HG03558 (cell line): ENCODE results near the gene ENC1.

ENCODE experiments used
- ATAC-seq: cut with Tn5 transposase; IDR thresholded peaks from one replicate; pipeline ENCODE4 v1.9.1; 2021; ENCODE audit warnings: moderate number of reproducible peaks; ENCODE audit not compliant: unreplicated experiment; ENCODE audit errors: extremely low read depth

The ENC1 gene

DNA sequence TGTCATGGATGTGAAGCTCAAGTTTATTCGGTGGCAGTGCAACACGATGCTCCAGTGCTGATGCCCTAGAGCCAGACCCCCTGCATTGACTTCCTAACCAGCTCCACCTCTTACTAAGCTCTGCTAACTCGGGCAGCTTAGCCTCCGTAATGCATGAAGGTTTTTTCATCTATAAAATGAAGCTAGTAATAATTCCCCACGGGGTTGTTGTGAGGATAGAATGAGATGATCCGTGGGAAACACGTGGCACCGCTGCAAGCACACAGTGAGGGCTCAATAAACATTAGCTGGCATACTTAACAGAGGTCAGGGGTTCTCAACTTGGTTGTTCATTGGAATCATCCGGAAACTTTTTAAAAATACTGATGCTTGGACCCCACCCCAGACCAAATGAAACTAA lies 6.8 kb downstream of the ENC1 start:
- ATAC-seq = no peak

DNA sequence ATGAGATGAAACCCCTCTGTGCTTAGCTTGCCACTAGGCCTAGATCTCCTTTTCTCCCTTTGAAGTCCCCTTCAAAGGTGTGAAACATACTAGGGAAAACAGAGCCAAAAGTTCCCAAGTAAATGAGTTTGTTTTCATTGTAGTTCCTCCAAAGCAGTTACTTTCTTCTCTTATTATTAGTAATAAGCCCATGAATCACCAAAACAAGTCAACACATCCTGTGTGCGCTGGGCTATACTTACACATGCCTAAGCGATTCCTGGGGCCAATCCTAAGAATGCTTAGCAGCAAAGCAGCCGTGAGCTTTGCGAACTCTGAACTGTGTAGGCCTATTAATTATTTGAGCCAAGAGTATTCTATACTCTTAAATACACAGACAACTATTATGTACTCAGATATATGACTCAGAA lies 7.6 kb downstream of the ENC1 start:
- no peak for ATAC-seq

DNA sequence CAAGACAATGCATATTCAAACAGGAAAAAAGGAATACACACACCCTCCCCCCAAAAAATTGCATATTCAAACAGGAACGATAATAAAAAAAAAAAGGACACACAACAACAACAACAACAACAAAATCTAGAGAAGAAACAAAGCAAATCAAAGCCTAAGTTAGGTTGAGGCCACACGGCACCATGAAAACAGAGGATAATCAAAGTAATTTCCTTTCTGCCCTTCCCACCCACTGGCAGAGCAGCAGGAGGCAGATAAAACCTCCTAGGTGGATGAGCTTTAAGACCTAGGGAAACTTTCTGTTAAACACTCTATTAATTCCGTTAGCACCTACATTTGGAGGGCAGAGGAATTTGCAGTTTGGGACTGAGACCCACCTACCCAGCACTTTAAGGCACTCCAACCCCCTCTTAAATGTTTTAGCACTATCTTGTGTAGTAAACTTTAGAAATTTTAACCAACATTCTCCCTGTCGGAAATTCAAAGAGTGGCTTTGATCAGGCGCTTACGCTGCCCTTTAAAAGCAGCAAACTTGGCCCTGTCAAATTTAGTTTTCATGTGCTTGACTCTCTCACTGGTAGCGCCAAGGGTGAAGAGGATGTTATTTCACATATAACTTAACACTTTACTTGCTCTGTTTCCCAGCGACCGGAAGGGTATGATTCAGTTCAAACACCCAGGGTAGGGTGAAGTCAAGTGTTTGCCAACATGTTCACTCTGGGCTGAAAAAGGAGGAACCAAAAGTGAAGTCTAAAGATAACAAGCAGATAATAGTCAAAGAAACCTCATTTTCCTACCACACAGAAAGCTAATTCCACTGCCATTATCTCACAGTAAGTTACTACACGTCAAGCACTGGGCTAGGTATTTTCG lies 9.2 kb downstream of the ENC1 start:
- ATAC-seq = peak; percentile 73

DNA sequence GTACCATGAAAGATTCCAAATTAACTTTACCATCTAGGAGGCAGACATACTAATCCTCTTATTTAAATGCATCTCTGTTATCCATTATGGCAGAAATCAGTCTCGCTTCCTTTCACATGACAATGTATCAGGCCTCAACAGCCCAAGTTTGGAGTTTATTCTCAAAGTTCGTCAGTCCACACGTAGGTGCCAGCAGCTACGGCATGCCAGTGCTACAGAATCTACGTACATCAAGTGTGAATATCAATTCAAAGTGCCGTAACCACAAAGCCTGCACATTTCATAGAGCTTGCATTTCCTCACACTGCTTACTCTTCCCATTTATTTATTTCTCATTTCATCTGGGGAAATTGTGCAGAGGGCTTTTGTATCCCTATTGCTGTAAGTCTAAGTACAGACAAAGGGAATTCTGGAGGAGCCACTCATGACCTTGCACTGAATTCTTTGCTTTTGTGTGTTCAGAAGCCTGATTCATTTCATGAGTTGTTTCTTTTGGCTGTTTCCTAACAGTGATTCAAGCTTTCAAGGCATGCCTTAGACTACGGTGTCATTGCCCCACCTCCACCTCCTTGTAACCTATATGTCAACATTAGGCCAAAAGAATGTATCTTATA lies 10.0 kb downstream of the ENC1 start:
- no peak for ATAC-seq

DNA sequence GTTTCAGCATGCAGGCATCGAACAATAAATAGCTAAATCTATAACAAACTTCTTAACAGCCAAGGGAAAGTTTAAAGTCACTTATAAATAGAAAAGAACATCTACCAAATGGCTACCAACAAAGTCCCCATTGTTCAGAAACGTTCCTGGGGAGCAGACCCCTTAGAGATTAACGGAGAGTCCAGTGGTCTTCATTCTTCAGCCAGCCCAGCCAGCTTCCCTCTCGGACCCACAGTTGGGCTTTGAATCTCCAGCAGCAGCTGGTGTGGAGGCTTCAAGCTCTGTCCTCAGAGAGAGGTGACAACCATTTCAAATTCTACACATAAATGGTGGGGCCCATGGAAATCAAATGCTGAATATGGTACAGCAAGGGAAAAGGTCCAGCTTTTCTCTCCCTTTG lies 11.2 kb downstream of the ENC1 start:
- no peak for ATAC-seq

DNA sequence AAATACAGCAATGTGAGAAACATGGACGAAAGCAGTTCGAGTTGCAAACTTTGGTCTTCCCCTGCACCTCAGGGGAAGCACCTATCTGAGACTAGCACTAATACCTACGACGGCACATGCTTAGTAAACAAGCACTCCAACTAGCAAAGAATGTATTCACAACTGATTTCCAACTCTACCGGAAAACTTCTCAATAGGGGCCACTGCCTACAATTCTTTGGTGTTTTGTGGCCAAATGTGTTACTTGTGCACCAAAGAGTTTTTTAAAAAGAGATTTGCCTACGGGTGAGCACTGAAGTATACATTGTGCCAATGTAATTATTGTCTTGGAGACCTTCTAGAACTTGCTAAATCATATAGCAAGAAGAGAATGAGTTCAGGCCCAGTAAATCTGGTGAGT lies 12.2 kb downstream of the ENC1 start:
- ATAC-seq = no peak

DNA sequence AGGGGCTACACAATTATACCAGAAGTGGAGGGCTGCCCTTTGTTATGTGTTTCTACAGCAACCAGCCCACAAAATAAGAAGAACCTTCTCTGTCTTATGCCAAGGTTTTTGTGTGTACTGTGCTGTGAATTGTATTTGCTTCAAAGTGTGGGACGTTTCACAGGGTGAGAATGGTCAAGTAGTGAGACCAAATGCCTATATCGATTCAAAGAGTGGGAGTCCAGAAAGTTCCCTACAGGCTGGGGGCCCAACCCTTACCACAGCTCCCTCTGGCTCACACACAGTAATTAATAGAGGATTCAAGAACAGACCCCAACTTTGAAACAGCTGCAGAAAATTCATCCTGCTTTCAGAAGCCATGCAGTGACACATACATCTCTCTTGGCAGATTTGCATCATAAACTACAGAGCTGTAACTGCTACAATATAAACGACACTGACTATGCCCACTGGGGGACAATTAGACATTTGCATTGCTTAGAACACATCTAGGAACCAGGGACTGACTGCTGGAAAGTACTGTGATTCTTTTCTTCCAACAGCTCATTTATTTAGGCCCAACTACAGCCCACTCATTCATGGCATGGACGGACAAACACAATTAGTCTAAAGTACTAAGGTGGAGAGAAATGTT lies 12.8 kb downstream of the ENC1 start:
- ATAC-seq = no peak

DNA sequence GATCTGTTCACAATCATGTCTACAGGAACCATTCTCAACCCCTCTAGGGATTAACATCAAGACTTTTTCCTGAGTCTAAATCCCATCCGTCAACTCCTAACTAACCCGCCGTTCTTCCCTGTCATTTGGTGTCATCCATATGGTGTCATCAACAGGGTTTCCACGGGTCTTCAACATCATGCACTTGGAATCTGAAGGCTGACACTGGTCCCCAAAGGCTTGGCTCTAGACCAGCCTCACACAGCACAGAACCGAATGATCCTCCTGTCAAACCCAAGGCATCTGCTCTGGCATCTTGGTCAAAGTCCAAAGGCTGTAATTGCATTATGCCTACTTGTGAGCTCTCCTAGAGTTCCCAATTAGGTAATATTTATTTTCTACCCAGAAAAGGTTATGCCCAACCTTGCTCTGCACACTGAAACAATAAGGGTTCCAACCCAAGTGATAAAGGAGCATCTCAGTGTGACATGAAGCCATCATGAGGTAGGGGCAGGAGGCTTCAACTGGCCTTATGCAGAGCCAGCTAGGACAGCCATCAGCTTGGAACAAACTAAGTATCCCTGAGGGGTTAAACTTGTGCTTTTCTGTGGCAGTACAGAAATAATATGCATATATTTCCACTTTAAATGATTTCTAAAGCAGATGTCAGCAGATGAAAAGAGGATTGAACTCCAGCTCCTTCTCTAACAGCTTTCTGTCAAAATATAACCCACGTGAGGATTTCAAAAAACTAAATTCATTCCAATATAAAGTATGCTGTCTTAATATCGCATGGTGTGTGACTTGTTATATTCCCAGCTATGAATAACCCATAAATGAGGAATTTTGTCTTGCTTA lies 13.9 kb downstream of the ENC1 start:
- no peak for ATAC-seq

DNA sequence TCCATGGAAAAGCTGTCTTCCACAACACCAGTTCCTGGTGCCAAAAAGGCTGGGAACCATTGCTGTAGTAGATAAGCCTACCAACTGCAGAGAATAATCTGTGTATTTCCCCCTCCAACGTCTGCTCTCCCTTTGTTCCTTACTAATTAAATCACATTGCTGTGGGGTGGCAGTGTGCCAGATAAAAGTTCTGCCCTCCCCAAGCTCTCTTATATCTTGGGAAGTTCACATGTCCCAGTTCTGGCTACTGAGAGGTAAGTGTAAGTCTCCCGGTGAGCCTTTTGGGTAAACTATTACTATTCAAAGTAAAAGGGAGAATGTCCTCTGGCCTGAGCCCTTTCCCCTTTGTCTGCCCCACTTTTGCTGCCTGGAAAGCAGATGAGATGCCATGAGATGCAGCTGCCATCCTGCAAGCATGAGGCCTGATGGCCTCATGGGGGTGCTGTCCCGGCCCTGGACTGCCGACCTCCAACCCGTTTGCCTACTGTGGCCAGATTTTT lies 14.7 kb downstream of the ENC1 start:
- ATAC-seq = no peak

DNA sequence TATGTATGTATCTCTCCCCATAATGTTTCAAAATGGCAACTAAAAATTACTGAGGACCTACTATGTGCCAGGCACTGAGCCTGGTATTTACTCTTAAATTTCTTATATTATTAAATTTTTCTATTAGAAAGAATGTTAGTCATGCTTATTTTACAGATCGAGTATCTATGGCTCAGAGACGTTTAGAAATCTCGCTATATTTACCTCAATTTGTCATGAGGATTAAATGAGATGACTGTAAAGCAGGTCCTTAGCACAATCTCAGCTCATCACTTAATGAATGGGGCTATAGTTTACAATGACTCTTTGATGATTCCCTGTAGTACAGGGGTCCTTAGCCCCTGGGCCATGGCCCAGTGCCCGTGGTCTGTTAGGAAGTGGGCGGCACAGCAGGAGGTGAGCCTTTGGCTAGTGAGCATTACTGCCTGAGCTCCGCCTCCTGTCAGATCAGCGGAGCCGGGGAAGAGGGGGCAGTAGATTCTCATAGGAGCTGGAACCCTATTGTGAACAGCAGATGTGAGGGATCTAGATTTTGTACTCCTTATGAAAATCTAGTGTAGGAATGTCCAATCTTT lies 15.5 kb downstream of the ENC1 start:
- ATAC-seq = no peak

DNA sequence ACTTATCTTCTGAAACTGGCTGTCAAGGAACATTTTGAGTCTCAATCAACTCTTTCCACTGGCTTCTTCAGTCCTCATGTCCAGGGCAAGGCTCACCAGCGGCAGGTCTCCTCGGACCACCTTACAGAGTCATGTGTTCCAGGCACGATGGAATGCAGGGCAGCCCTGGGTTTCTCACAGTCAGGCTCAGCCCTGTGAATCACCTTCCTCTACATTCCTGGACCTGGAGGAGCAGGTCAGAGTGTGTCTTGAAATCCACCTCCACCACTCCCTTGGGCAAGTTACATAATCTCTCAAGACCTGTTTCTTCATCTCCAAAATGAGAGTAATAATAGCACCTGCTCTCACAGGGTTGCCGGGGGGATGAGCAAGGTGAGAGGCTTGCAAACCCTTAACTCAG lies 16.0 kb downstream of the ENC1 start:
- no peak for ATAC-seq

DNA sequence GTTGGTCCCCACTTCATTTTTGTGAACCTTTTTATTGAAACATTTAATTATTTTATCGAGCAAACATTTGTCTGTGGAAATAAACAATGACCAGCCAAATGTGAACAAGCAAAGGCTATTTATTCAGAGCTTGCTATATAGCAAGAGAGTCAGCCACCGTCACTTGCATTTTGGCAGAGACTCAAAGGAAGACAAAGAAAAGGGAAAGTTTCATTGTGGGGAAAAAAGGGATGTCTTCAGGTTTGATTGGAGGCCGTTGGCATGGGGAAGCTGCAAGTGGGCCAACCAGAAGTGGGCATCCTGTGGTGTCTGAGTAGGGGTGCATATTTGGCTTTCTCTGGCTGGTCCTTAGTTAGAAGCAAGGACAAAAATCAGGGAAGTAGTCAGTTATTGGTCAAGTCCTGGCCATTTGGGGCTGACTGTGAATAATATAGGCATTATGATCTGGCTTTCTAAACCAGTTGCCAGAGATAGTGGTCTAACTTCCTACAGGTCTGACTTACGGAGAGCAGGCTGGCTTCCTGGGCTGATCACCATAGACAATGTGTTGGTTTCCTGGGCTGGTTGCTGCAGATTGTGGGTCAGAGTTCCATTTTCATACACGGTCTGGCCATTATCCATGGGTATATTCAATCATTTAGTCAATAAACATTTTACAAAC lies 16.6 kb downstream of the ENC1 start:
- no peak for ATAC-seq

DNA sequence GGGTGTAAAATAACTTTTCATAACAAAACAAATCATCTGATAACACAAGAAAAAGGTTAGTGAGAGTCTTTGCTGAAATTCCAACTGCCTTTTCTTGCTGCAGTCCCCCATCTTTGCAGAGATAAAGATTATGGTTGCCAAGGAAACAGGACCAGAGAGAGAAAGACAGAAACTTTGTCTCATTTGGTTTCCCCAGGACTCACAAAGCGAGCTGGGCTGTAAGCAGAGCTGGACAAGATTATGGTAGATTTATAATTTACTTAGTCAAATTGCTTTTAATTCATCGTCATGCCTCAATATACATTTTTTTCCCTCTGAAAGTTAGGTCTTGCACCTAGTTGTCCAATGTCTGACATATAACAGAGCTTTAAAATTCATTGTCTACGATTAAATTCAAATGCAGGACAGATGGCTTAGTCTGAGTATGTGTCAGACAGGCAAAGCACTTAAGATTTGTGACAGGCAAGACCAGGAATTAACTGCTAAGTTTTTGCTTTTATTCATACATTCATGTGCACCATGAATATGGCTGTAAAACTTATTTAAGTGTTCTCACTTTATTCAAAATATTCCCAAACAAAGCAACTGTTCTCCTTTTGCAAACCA lies 17.4 kb downstream of the ENC1 start:
- no peak for ATAC-seq

DNA sequence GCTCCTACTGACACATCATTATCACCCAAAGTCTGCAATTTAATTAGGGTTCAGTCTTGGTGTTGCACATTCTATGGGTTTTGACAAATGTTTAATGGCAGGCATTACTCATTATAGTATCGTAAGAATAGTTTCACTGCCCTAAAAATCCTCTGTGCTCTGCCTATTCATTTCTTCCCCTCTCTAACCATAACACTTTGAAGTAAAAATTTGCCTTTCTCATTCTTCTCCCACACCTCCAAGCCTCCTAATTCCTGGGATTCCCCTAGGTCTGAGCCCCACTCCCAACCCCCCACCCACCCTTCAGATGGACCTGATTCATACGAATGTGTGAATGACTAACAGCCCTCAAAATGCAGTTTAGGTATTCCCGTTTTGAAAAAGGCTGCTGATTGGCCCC lies 18.4 kb downstream of the ENC1 start:
- ATAC-seq = peak; percentile 52

DNA sequence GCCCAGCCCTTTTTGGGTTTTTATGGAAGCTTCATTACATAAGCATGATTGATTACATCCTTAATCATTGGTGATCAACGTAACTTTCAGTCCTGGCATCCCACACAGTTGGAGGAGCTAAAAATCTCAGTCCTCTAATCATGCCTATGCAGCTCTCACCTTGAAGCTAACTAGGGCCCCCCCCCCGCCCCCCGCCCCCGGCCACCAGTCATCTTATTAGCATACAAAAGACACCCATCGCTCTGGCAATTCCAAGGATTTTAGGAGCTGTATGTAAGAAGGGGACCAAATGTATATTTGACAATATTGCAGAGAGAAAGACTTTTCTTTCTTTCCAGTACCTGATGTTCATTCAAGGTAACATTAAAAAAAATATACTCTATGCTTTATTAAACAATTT lies 19.0 kb downstream of the ENC1 start:
- no peak for ATAC-seq

DNA sequence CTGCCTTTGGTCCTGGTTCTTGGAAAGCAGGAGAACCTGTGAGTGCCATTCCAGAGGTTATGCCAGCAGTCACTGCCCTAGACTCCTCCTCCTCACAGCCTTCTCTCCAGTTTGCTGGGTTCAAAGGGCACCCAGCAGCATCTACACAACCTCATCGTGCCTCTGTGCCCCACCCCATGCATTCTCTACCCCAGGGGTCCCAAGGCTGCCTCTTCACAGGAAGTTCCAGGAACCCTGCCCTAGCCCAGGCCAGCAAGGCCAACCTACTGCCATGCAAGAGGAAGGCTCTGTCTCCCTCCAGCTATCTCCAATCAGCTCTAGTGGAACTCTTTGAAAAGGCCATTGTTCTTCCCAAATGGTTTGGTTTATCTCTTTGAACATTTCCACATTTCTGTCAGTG lies 21.2 kb downstream of the ENC1 start:
- ATAC-seq = no peak

DNA sequence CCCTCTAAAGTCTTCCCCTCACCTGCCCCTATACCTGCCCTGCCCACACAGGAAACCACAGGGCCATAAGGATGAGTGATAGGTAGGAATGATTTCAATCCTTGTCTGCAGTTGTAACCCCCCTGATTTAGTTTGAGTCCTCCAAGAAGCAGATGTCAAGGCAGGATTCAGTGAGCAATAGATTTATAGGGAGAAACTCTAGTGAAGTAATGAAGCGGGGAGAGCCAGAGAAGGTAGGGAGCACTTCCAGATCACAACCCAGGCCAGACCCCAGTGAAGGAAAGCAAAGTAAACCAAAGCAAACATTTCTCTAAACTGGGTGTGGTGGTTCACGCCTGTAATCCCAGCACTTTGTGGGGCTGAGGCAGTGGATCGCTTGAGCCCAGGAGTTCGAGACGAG lies 22.4 kb downstream of the ENC1 start:
- ATAC-seq = no peak

DNA sequence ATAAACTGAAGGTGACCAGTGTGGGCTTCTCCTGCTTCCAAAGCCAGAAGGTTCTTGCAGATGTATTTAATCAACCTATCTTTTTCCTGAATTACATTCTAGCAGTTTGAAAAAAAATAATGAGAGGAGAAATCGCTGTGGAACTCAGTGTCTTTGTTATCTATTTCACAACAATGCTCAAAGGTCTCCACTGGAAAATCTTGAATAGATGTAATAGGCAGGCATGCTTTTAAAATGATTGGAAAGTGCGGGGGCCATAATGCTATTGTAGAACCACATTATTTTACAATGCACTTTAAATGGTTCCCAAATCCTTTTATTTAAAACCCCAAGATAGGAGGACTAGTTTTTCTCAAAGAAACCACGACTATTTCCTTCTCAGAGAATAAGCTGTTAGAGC lies 23.3 kb downstream of the ENC1 start:
- ATAC-seq = no peak
